ENCODE measurements around the gene SNX10. TPM values are rescaled to one million over a fixed set of nuclear protein-coding genes. Genes with fewer than 3 reads are reported as not detected.
"Not testable (repeated sequence)": the region's sequence is repeated elsewhere in the genome, so short reads cannot be mapped to it uniquely, and the experiment has no call there.

The SNX10 gene, protein sequence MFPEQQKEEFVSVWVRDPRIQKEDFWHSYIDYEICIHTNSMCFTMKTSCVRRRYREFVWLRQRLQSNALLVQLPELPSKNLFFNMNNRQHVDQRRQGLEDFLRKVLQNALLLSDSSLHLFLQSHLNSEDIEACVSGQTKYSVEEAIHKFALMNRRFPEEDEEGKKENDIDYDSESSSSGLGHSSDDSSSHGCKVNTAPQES
- 9.1 and 9.8 TPM in 2 replicates for total RNA-seq (2021)
- percentile 53 among the genes with signal in this experiment for Bru-seq, nascent RNA
- BruChase-seq, experiment 1, labeled RNA remaining after a 2-hour chase = percentile 36 among the genes with signal in this experiment
- percentile 50 among the genes with signal in this experiment for BruChase-seq, experiment 2, labeled RNA remaining after a 6-hour chase
- long read RNA-seq, transcript SNX10-201 (7 exons, 2,546 nt) = major isoform, 39 of 47 reads
- long read RNA-seq, partial matches to known transcripts = 0 of 47 reads
- long read RNA-seq, other reads (novel, unspliced or antisense) = 8 of 47 reads

DNA sequence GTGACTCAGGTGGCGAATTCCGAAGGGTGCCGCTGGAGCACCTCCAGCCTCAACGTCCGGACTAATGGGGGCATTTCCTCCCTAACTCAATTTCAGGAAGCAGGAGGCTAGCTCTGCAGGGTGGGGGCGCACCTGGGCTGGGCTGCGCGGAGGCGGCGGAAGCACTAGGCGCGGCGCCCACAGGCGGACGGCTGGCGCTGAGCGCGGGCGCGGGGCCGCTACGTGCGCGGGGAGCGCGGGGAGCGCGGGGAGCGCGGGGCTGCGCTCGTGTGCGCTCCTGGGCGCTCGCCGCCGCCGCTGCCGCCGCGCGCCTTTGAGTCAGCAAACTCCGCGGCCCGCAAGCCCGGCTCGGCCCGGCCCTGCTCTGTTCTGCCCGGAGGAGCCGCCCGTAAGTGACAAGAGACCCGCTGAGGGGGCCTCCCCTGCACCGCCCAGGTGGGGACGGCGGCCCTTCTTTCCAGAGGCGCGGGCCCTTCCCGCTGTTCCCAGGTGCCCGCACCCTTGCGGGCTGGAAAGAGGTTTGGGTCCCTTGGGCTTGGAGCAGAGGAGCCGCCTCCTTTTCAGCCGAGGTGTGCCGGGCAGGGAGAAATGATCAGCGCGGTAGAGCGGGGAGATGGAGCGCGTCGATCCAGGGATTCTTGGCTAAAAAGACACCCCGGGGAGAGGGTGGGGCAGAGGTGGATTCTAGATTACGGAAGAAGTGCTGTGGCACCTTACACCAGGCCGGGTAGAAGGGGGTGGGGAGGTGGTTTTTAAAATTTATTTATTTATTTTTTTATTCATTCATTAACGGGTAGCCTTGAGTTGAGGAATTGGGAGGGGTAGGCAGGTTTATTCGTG is at the start of gene SNX10:
SNX10 (plus strand) TSS at position 164 of the 840 bp plus-strand sequence. CDS start 54,581 bp downstream, outside the sequence.
- Histone ChIP-seq H3K4me1 (replicated peaks; ENCODE audit: insufficient read depth) (peaks cover 13% of the 10 kb centered on the region), H2AFZ (peak within 1 kb of the TSS; percentile 97), H3F3A (ENCODE audit: insufficient read depth, low read depth) (no peaks in the 10 kb centered on the region; the same call in 1 of the 2 replicates), H4K20me1 (ENCODE audit: insufficient read depth) (no peaks in the 10 kb centered on the region), H3K4me3 (peak within 1 kb of the TSS; percentile 88), H3K27ac (no peak within 1 kb of the TSS), H3K9me3 (ENCODE audit: insufficient read depth, low read depth) (no peaks in the 10 kb centered on the region), H3K4me2 (peak within 1 kb of the TSS; percentile 78), H3K36me3 (ENCODE audit: low read depth) (no peaks in the 10 kb centered on the region), H3K9me2 (ENCODE audit: insufficient read depth) (no peaks in the 10 kb centered on the region), H3K79me2 (ENCODE audit: low read depth) (no peaks in the 10 kb centered on the region), H3K27me3 (ENCODE audit: insufficient read depth, low read depth) (no peaks in the 10 kb centered on the region)
- TF ChIP-seq EZH2 (IDR thresholded peaks at IDR 0.05; ENCODE audit: low read depth) = no peak
- TF ChIP-seq, protein P1, sequence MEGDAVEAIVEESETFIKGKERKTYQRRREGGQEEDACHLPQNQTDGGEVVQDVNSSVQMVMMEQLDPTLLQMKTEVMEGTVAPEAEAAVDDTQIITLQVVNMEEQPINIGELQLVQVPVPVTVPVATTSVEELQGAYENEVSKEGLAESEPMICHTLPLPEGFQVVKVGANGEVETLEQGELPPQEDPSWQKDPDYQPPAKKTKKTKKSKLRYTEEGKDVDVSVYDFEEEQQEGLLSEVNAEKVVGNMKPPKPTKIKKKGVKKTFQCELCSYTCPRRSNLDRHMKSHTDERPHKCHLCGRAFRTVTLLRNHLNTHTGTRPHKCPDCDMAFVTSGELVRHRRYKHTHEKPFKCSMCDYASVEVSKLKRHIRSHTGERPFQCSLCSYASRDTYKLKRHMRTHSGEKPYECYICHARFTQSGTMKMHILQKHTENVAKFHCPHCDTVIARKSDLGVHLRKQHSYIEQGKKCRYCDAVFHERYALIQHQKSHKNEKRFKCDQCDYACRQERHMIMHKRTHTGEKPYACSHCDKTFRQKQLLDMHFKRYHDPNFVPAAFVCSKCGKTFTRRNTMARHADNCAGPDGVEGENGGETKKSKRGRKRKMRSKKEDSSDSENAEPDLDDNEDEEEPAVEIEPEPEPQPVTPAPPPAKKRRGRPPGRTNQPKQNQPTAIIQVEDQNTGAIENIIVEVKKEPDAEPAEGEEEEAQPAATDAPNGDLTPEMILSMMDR (conservative IDR thresholded peaks at IDR 0.05) = peak; percentile 61; the same call in 1 of the 2 replicates
- BruUV-seq (replicated peaks) = no TSS peak
- POLR2A ChIA-PET (ENCODE audit: unreplicated experiment) = interaction anchor here (0.8 kb wide), 1 partner anchor 1570 kb away, joined by 12 read pairs; no protein-coding TSS in a partner anchor
- peak; percentile 59 to 76 for DNase-seq
- CTCF ChIA-PET = interaction anchor here (0.7 to 1.1 kb wide), 2 partner anchors 73 to 94 kb away, joined by 3 read pairs; no protein-coding TSS in a partner anchor
- intact Hi-C loops (cut with micrococcal nuclease; ENCODE audit: unreplicated experiment) = loop anchor here (2.0 to 5.0 kb wide), 3 partner anchors 55 to 201 kb away; no protein-coding TSS in a partner anchor

DNA sequence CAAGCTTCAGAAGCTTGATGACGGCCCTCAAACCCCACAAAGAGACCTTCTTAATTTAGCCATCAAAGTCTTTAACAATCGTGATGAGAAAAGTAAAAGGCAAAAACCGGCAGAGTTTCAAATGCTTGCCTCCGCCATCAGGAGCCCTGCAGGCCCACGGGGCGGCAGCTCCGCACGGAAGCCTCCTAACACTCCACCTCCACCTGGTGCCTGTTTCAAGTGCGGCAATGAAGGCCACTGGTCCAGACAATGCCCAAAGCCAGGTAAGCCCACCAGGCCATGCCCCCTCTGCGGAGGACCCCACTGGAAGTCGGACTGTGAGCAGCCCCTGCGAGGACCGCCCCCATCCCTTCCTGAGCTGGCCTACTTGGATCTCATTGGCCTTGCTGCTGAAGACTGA is 46.5 kb upstream of the SNX10 start:
- H3F3A ChIP-seq (ENCODE audit: insufficient read depth, low read depth) = no peaks in the 10 kb centered on the region
- H3K27ac ChIP-seq = no peak overlapping the region
- H3K79me2 ChIP-seq (ENCODE audit: low read depth) = no peaks in the 10 kb centered on the region
- no peaks in the 10 kb centered on the region for H4K20me1 ChIP-seq (ENCODE audit: insufficient read depth)
- no peak overlapping the region for H3K4me2 ChIP-seq
- H3K36me3 ChIP-seq (ENCODE audit: low read depth) = no peaks in the 10 kb centered on the region
- CTCF ChIA-PET = no interaction called here
- no TSS peak for BruUV-seq (replicated peaks)
- no peak for TF ChIP-seq EZH2 (IDR thresholded peaks at IDR 0.05; ENCODE audit: low read depth)
- TF ChIP-seq, protein P1 (conservative IDR thresholded peaks at IDR 0.05) = no peak
- H3K27me3 ChIP-seq (ENCODE audit: insufficient read depth, low read depth) = no peaks in the 10 kb centered on the region
- H2AFZ ChIP-seq = no peak overlapping the region
- H3K4me1 ChIP-seq (replicated peaks; ENCODE audit: insufficient read depth) = no peaks in the 10 kb centered on the region
- H3K9me2 ChIP-seq (ENCODE audit: insufficient read depth) = no peaks in the 10 kb centered on the region
- H3K4me3 ChIP-seq = no peak overlapping the region
- DNase-seq = no peak
- intact Hi-C loops (cut with micrococcal nuclease; ENCODE audit: unreplicated experiment) = no loop called here
- POLR2A ChIA-PET (ENCODE audit: unreplicated experiment) = no interaction called here
- no peaks in the 10 kb centered on the region for H3K9me3 ChIP-seq (ENCODE audit: insufficient read depth, low read depth)

DNA sequence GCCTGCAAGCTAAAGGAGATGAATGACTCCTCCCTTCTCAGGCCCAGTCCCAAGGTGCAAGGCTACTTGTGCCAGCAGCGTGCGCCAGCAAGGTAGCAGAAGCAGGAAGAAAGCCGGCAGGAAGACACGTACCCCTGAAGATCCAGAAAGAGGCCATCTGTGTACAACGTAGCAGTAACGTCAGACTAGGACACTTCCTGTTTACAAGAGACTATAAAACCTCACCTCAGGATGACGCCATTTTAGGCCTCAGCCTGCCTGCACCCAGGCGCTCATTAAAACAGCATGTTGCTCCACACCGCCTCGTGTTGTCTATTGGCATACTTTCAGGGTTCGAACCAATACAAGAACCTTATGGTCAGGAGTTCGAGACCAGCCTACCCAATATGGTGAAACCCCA is 41.4 kb upstream of the SNX10 start:
- no peaks in the 10 kb centered on the region for H3K36me3 ChIP-seq (ENCODE audit: low read depth)
- no peaks in the 10 kb centered on the region for H3F3A ChIP-seq (ENCODE audit: insufficient read depth, low read depth)
- H4K20me1 ChIP-seq (ENCODE audit: insufficient read depth) = no peaks in the 10 kb centered on the region
- H3K27me3 ChIP-seq (ENCODE audit: insufficient read depth, low read depth) = no peaks in the 10 kb centered on the region
- no peak overlapping the region for H3K4me3 ChIP-seq
- no TSS peak for BruUV-seq (replicated peaks)
- H3K27ac ChIP-seq = no peak overlapping the region
- intact Hi-C loops (cut with micrococcal nuclease; ENCODE audit: unreplicated experiment) = no loop called here
- no peaks in the 10 kb centered on the region for H3K79me2 ChIP-seq (ENCODE audit: low read depth)
- TF ChIP-seq EZH2 (IDR thresholded peaks at IDR 0.05; ENCODE audit: low read depth) = no peak
- TF ChIP-seq, protein P1 (conservative IDR thresholded peaks at IDR 0.05) = no peak
- POLR2A ChIA-PET (ENCODE audit: unreplicated experiment) = no interaction called here
- no peaks in the 10 kb centered on the region for H3K4me1 ChIP-seq (replicated peaks; ENCODE audit: insufficient read depth)
- H2AFZ ChIP-seq = no peak overlapping the region
- no peak for DNase-seq
- no peaks in the 10 kb centered on the region for H3K9me2 ChIP-seq (ENCODE audit: insufficient read depth)
- CTCF ChIA-PET = no interaction called here
- no peaks in the 10 kb centered on the region for H3K9me3 ChIP-seq (ENCODE audit: insufficient read depth, low read depth)
- no peak overlapping the region for H3K4me2 ChIP-seq

DNA sequence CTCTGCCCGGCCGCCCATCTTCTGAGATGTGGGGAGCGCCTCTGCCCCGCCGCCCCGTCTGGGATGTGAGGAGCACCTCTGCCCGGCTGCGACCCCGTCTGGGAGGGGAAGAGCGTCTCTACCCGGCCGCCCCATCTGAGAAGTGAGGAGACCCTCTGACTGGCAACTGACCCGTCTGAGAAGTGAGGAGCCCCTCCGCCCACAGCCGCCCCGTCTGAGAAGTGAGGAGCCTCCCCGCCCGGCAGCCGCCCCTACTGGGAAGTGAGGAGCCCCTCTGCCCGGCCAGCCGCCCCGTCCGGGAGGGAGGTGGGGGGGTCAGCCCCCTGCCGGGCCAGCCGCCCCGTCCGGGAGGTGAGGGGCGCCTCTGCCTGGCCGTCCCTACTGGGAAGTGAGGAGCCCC is 29.8 kb upstream of the SNX10 start:
- H3F3A ChIP-seq (ENCODE audit: insufficient read depth, low read depth); intact Hi-C loops (cut with micrococcal nuclease; ENCODE audit: unreplicated experiment); H3K4me1 ChIP-seq (replicated peaks; ENCODE audit: insufficient read depth); H2AFZ ChIP-seq; H3K79me2 ChIP-seq (ENCODE audit: low read depth); H3K27me3 ChIP-seq (ENCODE audit: insufficient read depth, low read depth); H3K9me2 ChIP-seq (ENCODE audit: insufficient read depth); H3K27ac ChIP-seq; BruUV-seq (replicated peaks); H4K20me1 ChIP-seq (ENCODE audit: insufficient read depth); H3K4me2 ChIP-seq; H3K4me3 ChIP-seq; CTCF ChIA-PET; H3K36me3 ChIP-seq (ENCODE audit: low read depth); POLR2A ChIA-PET (ENCODE audit: unreplicated experiment); DNase-seq; H3K9me3 ChIP-seq (ENCODE audit: insufficient read depth, low read depth): not testable (repeated sequence)

Data from PC-9 (cell line).